Stimulated activated CD8-positive, alpha-beta memory T cell treated with anti-CD3 and anti-CD28 coated beads, Interleukin-7, amount 100 ng/mL, for 4 hours (primary cell): ENCODE results near the gene A2M.

Experiments used
- DNase-seq, 2 donors: peaks; one replicate each; pipeline ENCODE4 v3.0.0-alpha.2; 2020; ENCODE audit warnings: low read depth in 2 of 2

The A2M gene

DNA sequence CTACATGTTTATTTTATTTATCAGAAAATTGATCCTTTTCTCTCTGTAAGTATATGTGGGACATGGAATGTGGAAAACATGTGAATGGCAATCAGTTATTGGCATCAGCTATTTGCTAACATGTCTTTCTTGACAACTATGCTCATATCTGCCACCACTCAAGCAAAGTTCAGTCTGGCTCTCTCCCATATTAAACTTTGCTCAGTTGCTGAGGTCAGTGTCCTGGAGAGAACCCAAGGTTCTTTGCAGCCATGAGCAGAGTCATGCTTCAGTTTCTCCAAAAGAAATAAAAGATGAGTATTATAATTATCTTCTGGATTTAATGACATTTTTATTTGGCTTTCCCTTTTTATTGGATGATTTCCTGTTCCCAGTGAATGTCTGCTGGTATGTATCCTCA is 42.6 kb downstream of the A2M start:
- no peak for DNase-seq

DNA sequence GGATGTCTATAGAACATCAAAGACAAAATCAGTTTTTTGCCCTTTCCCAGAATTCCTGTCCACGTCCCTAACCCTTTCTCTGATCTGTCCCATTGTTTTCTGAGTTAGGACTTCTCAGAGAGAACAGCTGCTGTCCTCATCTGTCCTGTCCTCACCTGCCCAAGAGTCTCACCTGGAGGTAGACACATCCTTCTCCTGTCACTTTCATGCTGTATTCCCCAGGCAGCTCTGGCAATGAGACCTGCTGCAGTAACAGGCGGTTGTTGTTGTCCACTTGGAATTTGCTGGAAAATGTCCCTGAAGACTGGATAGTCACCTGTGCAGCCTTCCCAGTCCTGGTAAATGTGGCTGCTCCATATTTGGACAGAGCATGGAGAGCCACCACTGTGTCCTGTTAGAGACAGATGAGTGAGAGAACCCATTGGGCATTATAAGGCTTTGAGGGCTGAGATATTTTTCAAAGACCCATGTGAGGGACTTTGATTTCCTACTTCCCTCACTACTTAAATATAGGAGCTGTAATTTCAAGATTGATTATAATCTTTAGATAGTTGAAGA is 43.2 kb downstream of the A2M start:
- no peak for DNase-seq

DNA sequence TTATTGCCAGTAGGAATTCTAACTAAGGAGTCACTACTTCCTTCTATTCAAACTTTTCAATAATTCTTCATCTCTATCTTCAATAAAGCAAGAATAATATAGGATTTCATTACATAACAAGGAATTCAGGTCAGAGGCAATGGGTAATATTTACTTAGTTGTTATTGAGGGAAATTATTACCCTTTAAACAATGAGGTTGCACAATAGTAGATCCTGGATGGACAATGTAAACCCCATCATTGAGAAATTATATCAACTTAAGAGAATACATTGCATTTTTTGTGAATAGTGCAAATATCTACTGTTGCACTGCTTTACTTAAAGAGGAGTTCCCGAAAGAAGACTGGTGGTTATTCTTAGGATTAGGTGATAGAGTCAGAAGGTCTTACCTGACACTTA is 43.8 kb downstream of the A2M start:
- DNase-seq = no peak

DNA sequence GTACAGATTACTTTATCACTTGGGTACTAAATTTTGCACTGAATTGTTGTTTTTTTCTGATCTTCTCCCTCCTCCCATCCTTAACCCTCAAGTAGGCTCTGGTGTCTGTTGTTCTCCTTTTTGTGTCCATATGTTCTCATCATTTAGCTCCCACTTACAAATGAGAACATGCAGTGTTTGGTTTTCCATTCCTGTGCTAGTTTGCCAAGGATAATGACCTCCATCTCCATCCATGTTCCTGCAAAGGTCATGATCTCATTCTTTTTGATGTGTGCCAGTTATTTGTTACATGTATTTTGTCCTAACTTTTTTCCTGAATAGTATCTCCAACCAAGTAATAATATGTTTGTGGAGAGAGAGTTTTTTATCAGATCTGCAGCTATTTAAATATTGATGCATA is 44.2 kb downstream of the A2M start:
- DNase-seq = no peak

DNA sequence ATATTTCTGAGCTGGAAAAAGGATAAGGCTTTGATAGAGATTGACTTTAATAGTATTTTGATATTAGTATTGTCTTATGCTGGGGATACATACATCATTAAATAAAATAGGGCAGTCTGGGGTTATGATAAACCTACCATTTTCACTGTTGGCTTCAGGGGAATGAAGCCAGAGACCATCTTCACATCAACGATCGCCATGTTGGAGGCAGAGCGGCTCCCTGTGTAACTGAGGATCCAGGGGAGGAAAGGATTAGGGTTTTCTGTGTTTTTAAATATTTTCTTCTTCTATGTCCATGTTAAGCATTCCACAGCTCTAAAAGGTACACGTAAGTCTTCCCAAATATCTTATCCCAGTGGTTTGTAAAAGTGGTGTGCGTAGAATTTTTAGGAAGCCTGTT is 45.4 kb downstream of the A2M start:
- no peak for DNase-seq

DNA sequence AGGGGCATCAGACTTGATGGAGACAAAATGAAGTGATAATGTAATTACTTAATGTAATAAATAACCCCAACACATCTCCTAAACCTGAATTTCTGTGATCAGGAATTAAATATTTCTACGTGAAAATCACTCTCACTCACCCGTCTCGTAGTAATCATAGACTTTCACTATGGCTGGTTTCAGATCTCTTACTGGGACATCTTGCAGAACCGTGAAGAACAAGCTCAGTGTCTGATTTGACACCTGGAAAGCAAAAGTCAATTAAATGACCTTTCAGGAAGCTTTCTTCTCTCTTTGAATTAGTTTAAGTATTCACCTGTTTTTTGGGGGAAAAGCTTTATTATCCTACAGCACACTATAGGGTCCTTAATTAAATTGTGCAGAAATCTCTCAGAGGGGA is 47.1 kb downstream of the A2M start:
- no peak for DNase-seq

DNA sequence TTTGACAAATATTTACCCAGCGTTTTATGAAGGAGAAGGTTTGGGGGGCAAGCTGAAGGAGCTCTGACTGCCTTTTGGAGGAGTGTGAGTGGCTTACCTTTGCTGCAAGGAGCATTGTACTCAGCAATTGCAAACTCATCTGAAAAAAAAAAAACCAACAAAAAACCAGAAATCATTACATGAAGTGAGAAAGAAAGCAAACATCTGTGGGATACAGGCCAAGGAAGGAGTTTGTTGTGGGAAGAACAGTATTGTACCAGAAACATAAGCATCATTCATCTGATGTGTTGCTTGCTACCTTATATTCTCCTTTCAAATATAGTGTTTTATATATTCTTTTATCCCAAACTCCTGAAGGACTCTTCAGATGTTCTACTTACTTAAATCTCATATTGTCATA is 47.6 kb downstream of the A2M start:
- no peak for DNase-seq

DNA sequence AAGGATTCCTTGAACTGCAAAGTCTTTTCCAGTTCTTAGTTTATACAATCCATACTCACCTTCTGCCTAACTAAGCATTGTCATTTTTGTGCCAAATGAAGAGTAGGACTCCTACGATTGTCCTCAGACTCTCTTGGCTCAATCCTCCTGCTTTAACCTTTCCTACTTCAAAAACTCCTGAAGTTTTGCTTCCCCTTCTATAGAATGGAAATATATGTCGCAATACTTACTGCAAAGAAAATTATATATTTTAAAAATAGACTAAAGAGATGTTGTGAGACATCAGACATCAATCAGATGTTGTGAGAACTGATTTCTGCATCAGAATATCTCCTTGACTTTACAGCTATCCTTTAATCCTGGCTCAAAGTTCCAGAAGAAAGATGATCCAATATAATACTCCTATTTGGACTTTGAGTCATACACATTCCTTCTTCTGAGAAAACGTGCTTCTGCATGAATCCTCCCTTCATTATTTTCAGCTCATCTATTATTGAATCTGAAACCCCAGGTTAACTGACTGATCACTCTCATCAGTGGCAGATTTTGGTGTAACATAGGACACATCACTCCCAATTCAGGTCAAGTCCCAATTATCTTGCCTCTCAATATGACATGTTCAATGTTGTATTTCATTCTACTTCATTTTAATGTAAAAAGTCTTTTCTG is 48.8 kb downstream of the A2M start:
- DNase-seq = no peak

DNA sequence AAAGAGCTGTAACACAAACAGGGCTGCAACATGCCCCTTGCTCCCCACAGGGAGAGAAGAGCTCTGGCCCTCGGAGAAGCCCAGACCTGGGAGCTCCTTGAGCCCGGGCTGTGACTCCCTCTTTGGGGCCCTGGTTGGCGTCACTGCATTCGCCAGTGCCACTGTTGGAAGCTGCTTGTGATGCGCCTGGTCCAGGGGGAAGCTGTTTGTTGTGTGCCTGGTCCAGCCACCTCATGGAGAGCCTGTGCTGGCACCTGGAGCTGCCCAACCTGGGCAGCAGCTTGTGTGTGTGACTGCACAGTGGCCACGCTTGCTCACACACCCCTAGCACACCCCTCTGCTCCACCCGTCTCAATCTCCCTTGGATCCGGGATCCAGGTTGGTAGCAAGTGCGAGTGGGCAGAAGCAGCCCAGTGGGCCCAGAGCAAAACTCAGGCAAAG is 49.5 kb downstream of the A2M start:
- DNase-seq = no peak

DNA sequence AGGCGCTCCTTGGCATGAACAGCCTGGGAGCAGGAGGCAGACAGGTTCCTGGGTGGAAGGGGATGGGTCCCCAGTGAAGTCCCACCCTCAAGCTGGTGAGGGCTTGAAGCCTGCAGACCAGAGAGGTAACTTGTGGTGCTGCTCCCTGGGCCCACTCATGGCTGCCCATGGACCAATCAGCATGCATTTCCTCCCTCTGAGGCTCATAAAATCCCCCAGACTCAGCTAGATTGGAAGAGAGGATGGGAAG is 50.2 kb downstream of the A2M start:
- DNase-seq = no peak

DNA sequence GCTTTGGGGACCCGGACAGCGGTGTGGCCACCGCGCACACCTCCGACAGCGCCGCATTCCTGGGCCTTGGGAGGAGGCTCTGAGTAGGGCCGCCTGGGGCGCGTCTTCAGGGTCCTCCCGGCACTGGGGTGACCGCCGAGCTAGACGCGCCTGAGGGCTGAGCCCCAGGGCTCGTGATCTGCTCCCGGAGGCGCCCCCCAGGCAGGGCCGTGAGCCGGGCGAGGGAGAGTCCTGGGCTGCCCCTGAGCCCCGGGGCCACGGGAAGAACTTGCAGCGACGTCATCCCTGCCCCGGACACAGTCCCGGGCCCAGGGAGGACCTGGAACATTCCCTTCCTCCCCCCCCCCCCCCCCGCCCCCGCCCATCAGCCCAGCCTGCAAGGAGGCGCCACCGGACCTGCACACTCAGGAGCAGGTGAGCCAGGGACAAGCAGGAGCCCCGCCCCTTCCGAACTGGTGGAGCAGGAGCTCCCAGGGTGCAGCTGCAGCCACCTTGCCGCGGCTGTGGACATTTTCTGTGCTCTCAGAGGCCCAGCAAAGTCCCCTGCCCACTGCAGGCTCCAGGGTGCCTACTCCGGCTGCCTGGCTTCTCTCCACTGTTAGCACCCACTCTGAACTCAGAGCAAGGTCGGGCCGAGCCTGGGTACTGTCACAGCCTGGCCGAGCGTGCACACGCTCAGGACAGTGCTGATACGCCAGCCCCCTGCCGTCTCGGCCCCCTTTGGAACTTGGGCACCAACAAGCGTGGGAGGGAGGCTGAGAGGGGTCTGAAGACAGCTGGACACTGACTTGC is 50.7 kb downstream of the A2M start:
- DNase-seq = no peak

DNA sequence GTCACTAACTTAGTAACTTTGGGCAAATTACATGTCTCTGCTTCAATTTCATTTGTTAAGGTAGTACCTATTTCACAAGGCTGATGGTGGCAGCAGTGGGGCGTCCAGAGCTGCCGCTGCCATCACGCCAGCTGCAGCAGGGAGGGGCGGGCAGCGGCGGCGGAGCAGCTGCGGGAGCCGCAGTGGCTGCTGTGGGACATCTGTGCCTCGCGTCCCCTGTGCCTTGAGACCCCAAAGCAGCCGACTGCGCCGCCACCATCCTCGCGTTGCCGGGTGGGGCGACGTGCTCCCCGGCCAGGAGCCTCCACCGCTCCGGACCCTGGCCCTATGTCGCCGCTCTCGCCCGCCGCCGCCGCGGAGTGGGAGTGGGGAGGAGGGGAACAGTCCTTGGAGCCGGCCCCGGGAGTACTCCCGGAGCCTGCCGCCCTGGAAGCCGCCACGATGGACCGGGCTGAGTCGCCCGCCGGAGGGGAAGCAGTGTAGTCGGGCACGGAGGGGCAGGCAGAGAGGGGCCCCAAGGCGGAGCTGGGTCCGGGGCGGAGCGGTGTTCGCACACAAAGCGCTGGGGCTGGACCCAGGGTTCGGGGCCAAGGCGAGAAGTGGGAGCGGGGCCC is 51.4 kb downstream of the A2M start:
- peak in 1 of 2 donors; percentile 30 for DNase-seq

DNA sequence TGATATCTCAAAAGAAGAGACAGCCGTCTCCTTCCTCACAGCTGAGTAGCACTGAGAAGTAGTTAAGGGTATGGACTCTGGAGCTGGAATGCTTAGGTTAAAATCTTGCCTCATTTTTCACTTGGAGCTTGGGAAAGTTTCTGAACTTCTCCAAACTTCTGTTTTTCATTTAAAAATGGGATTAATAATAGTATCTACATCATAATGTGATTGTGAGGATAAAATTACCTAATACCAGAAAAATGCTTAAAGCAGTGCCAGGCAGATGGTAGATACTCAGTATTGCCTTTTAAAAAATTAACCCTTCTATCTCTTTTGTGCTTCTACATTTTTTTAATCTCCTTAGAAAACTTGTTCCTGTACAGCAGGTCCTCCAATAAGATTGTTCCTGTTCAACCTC is 63.1 kb downstream of the A2M start:
- no peak for DNase-seq

DNA sequence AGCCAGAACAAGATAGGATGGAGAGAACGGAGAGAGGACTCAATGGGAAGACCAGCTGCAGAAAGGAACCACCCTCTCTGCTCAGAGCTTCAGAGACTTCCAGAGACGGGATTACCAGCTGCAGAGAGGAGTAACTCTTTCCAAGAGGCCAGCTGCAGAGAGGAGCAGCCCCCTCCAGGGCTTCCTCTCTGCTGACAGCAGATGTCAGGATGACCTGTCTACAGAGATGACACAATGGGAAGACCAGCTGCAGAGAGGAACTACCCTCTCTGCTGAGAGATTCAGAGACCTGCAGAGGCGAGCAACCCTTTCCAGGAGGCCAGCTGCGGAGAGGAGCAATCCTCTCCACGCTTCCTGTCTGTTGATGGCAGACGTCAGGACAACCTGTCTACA is 64.6 kb downstream of the A2M start:
- DNase-seq = no peak

DNA sequence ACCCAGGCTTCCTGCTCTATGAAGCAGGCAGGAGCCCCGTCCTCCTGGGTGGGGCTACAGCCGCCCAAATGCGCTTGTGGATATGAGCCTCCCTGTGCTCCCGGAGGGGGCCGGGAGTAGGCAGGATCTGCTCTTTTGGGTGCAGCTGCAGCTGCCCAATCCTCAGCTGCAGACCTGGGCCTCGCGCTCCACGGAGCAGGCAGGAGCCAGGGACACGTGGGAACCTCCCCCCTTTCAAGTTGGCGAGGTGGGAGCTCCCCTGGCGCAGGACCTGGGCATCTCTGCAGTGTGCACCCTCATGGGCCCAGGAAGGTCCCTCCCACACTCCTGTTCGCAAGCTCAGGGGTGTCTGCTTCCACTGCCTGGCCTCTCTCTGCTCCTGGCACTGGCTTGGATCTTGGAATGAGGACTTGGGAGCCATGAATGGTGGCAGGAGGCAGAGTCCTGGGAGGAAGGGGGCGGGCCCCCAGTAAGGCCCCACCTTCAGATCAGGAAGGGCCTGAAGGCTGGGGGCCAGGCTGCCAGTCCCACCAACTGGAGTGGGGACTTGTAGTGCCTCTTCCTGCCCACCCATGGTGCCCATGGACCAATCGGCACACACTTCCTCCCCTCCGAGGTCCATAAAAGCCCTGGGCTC is 65.1 kb downstream of the A2M start:
- DNase-seq = no peak

DNA sequence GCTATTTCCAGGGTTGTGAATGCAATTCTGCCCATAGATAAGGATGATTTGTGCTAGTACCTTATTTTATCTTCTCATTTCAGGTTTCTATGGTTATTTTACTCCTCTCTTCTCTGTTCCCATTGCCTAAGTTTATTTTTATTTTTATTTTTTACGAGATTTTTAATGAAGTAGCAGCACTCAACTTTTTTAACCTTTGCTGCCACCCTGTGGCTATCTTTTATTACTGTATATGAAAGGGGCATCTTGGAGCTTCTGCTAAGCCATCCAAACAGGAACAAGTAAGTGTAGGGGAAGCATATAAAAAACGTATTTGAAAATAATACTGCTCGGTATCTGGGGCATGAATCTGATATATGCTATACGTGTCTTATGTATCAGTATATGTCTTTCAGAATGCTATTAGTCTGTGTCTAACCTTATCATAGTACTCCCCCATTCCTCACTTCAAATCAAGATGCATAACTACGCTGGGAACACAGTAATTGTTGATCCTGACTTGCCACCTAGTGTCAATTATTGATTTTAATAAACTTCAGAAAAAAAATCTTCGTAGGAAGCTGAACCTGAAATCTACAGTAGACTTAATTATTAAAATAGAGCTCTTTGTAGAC is 66.1 kb downstream of the A2M start:
- no peak for DNase-seq

DNA sequence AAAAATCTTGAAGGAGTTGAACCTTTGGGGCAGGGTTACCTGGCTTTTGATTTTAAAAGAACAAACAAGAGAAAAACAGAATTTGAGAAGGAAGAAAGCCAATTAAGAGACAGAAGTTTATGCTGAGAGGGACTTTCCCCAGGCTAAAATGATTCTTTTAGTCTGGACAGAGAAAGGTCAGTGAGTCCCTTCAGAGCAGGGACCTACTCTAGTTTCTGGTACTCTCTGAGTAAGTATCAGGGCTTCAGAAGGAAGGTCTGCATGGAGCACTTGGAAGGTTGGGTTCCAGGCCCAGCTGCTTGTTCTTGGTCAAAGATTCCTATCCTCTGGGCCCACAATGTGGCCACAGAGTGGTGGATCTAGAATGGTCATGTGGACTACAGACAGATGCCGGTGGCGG is 66.8 kb downstream of the A2M start:
- DNase-seq = no peak

DNA sequence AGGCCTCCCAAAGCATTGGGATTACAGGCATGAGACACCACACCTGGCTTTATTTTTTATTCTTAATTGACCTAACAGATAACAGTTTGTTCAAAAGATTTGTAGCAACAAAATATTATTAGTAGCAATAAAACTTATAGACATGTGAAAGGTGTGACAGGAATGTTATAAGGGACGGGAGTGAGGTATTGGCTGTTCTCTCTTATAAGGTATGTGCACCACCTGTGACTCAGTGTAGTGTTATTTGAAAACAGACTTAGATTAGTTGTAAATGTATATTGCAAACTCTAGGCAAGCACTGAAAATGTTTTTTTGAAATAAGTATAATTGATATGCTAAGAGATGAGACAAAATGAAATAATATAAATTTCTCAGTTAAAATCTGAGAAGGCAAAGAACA is 68.6 kb downstream of the A2M start:
- no peak for DNase-seq

DNA sequence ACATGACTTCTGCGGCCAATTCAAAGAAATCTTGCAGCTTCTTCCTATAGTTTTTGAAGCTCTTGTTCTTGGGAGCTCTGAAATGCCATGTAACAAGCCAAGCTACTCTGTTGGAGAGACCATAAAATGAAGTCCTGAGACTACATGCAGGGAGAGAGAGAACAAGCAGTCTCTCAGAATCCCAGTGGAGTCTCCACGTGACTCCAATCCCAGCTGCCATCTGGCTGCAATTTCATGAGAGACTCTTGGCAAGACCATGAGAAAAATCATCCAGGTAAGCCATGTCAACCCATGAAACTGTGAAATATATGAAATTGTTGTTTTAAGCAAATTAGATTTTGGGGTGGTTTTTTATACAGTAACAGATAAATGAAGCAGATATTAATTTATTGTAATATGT is 72.0 kb downstream of the A2M start:
- DNase-seq = no peak

DNA sequence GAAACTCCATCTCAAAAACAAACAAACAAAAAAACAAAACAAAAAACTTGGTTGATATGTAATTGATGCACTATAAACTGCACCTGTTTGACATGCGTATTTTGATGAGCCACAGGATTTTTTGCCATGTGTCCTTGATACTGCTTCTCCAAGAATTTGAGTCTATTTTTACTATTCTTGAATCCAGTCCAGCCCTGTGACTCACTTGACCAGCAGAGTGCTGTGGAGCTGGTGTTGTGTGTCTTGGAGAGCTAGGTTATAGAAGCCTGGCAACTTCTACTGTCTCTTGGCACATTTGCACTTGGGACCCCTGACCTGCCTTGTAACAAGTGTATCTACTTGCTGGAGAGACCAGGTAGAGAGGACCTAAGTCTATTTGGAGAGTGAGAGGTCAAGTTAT is 74.4 kb downstream of the A2M start:
- no peak for DNase-seq

DNA sequence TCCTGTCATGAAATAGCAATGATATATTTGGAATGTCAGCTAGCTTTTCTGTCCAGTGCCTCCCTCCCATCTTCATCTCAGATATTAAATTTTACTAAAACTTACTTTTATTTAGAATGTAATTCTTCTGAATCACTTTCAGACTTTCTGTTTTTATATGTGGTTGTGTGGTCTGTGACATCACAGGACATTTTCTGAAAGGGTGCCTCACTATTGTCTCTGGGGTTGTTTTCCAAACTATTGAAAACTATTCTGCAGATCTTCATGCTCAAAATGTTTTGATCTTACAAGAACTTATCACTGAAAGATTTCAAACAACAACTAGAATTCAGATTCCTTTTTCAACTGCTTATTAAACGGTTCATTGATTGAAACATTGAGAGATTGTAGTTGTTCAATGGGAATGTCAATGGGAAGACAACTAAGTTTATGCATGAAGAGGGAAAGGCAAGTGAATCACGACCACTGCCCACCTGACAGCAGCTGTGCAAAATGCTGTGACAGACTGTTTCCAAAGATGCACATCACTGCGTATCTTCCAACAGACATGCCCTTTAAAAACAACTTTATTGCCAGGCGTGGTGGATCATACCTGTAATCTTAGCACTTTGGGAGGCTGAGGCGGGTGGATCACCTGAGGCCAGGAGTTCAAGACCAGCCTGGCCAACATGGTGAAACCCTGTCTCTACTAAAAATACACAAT is 75.1 kb downstream of the A2M start:
- no peak for DNase-seq
